HG02642 (cell line): ENCODE results near the gene SLC29A2.
A peak's percentile ranks its signal among the peaks of the same experiment; 100 is the strongest.
"Not testable (repeated sequence)": the region's sequence is repeated elsewhere in the genome, so short reads cannot be mapped to it uniquely, and the experiment has no call there.

ENCODE experiments used
- ATAC-seq: cut with Tn5 transposase; IDR thresholded peaks from one replicate; pipeline ENCODE4 v1.9.1; 2021; ENCODE audit warnings: mild to moderate bottlenecking; ENCODE audit not compliant: unreplicated experiment, poor library complexity

Gene SLC29A2

DNA sequence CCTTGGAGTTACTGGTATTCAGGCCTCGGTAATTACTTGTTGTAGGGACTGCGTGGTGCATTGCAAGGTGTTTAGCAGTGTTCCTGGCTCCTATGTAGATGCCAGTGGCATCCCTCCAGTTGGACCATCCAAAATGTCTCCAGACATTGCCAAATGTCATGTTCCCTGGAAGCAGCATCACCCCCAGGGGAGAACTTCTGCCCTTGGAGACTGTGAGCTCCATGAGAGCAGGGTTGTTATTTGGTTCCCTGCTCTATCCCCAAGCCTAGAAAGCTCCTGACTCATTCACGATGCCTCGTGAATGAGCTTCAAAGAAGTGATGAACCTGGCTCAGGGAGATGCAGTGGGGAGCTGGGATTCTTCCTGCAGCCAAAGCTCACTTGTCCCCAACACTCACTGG lies 50.0 kb downstream of the SLC29A2 start:
- ATAC-seq: no peak

DNA sequence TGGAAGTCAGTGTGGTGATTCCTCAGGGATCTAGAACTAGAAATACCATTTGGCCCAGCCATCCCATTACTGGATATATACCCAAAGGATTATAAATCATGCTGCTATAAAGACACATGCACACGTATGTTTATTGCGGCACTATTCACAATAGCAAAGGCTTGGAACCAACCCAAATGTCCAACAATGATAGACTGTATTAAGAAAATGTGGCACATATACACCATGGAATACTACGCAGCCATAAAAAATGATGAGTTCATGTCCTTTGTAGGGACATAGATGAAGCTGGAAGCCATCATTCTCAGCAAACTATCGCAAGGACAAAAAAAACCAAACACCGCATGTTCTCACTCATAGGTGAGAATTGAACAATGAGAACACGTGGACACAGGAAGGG lies 50.8 kb downstream of the SLC29A2 start:
- ATAC-seq: not testable (repeated sequence)

DNA sequence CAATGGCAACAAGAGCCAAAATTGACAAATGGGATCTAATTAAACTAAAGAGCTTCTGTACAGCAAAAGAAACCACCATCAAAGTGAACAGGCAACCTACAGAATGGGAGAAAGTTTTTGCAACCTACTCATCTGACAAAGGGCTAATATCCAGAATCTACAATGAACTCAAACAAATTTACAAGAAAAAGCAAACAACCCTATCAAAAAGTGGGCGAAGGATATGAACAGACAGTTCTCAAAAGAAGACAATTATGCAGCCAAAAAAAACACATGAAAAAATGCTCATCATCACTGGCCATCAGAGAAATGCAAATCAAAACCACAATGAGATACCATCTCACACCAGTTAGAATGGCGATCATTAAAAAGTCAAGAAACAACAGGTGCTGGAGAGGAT lies 51.3 kb downstream of the SLC29A2 start:
- not testable (repeated sequence) for ATAC-seq

DNA sequence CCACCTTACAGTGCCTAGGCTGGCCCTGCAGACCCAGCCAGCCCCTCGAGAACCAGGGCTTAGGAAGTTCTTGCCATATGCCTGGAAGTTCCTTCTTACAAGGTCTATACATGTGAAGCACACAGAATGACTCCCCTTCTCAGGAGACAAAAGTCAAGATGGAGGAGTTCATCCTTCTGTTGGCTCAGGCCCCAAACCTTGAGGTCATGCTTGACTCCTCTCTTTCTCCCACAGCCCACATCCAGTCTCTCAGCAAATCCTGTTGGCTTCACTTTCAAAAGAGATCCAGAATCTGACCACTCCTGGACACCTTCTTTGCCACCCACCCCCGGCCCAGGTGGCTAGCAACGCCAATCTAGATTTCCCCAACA lies 53.0 kb downstream of the SLC29A2 start:
- ATAC-seq: no peak

DNA sequence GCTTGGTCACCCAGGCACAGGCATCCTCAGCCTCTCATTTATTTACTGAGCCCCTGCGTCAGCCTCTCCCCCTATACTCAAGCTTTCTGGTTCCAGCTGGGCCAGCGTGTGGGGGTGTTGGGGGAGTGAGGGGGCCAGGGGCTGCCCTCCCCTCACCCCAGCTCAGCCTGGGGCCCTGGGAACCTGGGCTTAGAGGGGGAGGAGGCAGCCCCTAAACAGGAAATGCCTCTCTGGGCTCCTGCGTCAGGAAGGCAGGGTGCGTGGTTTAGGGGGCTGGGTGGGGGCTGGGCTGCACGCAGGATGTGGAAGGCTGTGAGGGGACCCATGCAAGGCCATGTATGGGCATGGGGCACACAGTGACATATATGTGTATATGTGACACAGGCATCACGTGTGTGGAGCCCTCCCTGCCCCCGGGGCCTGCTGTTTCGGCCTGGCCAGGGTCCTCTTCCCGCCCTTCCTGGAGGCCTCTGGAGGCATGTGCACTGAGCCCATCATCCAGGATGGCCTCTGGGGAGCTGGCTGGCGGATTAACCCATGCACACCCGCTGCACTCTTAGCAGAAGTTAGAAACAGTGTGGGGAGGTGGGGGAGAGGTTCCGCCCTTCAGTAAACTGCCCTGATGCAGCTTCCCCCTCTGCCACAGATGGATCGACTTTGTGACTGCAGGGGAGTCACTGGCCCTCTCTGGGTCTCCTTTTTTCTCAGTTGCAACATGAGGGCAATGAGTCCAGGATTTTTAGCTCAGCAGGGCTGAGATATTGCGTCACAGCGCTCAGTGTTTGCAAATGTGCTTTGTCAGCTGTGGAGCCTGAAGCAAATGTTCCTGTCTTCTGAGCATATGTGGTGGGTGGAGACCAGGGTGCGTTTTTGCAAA lies 53.6 kb downstream of the SLC29A2 start:
- no peak for ATAC-seq

DNA sequence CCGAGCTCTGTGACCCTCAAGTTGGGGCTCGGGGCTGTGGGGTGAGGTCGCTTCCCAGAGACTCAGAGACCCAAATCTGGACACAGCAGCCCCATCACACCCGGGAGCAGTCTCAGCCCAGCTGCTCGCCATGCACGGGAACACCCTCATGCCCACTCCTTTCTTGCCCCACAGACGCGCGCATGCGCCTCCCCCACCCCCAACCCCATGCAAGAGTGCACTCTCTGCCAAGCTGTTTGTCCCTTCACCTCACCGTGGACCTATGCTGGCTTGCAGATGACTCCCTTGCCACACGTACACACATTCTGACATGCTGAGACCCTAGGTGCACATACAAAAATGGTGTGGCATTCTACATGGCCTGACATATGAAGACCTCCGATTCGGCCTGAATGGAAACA lies 54.2 kb downstream of the SLC29A2 start:
- no peak for ATAC-seq

DNA sequence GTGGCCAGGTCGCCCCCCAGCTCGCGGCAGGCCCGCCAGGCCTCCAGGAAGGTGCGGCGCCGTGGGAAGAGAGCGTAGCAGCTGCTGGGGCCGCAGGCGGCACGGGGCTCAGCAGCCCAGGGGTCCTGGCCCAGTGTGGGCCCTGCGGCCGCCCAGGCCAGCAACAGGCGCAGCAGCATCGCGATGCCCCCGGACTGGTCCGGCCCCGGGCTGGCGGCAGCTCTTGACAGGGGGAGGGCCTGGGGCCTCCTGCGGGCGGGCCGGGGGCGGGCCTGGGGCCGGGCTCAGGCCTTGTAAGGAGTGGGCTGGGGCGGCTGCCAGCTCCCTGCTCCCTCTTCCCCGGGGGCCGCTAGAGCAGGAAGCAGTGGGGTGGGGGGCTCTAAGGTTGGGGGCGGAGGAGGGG lies 54.7 kb downstream of the SLC29A2 start, which contains the start of gene CD248:
TSS of gene CD248 (minus strand) at position 196 of the 403 bp plus-strand sequence. CDS start at position 179, 17 bp downstream.
- ATAC-seq: no peak

DNA sequence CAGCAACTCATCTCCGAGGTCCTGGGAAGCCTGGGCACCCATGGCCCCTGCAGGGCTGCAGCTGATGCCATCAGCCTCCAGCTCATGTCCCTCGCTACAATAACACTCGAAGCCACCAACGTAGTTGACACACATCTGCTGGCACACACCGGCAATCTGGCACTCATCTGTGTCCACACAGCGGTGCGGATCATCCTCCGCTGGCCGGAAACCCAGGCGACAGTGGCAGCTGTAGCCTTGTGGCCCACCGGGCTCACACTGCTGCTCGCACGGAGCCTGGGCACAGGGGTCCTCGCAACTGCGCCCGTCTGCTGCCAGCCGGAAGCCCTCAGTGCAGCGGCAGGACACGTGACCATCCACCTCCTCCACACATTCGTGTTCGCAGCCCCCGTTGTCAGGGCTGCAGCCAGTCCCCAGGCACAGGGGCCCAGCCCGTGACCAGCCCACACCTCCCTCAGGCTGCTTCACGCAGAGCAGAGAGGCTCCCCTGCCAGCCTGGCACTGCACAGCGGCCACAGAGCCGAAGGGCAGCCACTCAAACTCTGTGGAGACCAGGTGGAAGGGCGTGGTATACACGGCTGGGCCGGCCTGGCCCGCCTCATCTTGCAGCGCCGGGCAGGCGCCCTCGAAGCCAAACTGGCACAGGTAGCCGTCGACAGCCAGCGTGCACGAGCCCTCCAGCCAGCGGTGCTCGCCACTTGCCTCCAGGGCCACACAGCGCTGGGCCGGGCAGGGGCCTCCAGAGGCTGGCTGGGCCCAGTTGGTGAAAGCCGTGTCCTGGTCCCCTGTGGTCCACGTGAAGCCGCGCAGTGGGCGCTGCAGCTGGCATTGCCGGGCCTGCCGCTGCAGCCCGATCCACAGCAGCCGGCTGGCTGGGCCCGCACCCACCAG lies 55.4 kb downstream of the SLC29A2 start:
- no peak for ATAC-seq

DNA sequence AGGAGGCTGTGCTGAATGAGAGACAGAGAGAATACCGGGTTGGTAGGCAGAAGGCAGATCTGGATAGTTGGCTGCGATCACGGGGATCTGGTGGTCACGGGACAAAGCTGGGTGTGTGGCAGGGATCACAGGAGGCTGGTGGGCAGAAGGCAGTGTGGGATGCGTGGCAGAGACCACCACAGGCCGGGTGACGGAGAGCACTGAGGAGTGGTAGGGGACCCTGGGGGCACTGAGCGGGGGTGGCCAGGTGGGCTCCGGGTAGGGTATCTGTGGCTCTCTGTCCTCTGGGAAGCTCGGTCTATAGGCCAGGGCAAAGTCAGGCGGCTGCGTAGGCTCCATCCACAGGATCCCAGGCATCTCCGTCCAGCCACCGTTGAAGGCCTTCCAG lies 56.1 kb downstream of the SLC29A2 start:
- no peak for ATAC-seq

DNA sequence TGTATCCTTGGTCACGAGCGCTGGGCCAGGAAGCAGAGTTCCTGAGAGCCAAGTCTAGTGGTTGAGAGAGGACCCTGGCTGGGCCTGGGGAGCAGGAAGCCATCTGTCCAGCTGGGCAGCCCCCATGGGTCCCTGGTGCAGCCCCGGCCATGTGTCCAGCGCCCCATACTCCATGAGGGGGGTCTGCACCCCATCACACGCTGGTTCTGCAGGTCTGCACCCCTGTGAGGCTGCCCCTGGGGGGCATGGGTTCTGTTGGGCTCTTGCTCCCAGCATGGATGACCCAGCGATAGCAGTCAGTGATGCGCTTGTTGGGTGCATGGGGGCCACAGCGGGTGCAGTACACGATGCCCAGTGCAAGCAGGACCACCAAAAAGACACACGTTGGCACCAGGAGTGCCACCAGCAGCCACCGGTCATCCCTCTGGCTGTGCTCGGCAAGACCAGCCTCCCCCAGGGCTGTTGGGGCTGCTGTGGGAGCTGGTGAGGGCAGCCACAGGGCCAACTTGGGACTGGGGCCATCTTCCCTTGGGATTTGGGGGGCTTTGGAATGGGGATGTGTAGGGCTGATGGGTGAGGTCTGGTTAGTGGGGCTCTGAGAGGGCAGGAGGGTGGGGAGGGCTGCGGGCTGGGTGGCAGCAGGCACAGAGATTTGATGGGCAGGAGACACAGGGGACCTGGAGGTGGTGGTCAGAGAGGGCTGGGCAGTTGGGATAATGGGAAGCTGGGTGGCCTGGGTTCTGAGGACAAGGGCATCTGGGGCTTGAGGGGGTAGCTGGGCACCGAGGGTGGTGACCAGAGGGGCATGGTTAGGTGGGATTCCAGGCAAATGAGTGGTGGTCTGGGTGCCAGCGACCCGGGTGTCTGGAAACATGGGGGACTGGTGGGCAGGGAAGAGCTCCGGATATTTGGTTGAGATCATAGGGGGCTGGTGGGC lies 56.7 kb downstream of the SLC29A2 start:
- no peak for ATAC-seq

DNA sequence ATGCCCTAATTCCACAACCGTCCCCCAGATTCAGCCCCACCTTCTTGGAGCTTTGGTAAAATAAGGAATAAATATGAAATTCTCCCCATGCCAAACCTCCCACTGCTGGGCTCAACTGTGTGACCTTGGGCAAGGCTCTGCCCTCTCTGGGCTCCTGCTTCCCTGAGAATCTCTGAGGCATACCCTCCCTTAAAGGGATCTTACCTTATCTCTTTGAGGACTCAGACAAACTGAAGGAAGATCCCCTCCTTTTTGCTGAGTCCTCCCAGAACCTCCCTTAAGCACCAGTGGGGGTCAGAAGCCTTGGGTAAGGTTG lies 57.4 kb downstream of the SLC29A2 start:
- ATAC-seq: no peak

DNA sequence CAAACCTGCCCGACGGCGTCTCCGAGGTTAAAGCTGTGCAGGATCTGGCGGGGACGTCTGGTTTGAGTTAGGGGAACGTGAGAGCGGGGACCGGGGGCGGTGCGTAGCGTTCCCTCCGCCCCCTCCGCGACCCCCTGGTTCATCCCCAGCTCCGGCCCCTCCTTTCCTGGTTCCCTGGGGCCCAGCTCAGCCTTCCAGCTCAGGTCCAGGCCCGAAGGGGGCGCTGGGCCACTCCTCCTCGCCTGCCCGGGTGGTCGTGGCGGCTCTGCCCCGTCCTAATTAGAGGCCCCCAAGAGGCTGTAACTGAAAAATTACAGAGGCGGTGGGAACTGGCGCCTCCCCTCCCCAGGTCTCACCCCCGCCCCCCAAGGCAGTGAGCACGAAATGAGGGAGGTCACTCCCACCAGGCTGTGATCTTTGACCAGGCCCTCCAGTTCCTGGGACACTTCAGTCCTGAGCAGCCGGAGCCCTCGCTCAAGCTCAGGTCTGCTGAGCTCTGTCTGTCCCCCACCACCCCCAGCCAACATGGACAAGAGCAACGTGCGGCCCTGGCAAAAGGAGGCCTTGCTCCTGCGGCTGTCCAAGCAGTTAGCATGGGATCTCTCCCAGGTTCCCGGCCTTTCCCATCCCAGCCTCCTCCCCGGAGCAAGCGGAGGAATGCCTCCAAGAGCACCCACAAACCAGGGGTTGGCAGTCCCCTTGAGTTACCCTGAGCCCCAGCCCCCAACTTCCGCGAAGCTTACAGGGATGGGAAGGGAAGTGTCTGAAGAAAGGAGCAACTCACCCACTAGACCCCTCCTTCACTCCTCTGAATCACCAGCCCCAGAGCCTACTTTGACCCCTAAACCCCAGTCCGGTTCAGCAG lies 58.0 kb downstream of the SLC29A2 start:
- ATAC-seq: no peak

DNA sequence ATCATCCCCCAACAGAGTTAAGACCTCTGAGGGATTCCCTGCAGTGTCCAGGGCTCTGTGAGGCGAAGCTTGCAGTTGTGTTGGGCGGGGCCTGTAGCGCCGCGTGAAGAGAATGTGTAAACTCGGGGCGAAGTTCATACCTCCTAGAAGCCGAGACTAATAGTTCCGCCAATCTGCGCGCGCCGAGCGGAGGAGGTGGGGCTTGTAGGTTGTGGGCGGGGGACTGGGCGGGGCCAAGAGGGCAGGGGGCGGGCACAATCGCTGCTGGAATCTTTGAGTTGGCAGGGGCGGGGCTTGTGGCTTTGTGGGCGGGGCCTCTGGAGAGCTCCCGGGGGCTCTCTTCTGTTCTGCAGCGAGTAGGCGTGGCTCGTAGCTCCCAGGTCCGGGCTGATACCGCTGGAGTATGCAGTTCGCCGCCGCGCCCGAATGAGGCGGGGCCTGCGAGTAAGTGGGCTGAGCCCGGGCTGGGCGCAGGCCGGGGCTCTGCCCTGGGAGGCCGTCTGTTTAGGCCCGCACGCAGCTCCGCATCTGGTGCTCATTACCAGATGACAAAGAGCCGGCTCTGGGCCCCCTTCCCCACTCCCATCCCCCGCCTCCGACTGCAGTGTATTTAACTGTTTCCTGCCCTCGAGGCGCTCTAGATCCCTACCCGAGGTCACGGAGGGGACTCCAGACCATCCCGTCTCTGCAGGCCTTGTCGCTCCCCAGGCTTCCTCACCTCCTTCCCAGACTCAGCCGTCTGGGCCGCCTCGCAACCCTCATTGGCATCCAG lies 58.8 kb downstream of the SLC29A2 start:
- peak; percentile 63 for ATAC-seq
